GM18858 (cell line): ENCODE results near the gene ATG16L1.

Source experiments
- ATAC-seq: cut with Tn5 transposase; IDR thresholded peaks from one replicate; pipeline ENCODE4 v1.9.1; 2021; ENCODE audit not compliant: unreplicated experiment

ATG16L1 gene

DNA sequence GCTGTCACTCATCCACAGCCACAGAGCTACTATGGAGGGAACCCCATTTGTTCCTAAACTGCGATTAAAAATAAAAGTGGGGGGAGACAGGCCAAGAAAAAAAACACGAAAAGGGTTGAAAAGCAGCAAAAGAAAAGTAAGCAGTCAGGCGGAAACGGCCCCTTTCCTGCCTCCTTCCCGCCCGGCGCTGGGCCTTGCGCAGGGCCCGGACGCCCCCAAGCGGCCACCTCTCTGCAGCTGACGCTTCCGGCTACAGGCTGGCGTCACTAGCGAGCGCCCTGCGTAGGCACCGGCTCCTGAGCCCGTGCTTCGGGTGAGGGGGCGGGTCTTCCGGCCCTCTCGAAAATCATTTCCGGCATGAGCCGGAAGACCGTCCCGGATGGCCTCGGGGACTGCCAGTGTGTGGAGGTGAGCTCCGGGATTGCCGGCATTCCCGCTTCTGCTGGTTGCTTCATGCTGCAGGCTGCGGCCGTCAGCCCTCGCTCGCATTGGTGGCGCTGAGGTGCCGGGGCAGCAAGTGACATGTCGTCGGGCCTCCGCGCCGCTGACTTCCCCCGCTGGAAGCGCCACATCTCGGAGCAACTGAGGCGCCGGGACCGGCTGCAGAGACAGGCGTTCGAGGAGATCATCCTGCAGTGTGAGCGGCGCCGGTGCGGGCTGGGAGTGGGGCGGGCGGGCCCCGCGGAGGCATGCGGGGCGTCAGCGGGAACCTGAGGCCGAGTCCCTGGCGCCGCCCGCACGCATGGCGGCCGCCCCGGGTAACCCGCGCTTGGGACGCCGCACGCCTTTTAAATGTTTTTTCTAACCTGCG lies at the start of gene ATG16L1:
Gene ATG16L1 (plus strand): TSS at position 368 of the 811 bp plus-strand sequence. CDS start 155 bp downstream, at position 523.
- peak; percentile 90 for ATAC-seq

DNA sequence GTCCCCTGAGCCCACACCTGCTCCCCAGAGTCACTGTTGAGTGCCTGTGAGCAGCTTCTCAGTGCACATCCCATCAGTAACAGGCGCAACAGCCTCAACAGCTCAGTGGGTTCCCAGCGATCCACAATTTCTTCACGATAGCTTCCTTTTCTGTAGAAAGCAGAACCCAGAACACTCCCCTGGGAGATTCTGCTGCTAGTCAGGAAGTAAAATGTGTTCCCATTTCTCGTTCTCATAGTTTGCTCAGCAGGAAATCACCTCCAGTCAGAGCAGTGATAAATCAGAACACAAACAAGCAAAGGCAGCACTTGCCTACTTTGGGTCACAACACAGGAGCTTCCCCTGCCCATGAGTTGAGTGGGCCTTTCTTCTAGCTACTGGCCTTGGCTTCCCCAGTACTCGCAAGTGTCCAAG lies 48.9 kb upstream of the ATG16L1 start:
- no peak for ATAC-seq

DNA sequence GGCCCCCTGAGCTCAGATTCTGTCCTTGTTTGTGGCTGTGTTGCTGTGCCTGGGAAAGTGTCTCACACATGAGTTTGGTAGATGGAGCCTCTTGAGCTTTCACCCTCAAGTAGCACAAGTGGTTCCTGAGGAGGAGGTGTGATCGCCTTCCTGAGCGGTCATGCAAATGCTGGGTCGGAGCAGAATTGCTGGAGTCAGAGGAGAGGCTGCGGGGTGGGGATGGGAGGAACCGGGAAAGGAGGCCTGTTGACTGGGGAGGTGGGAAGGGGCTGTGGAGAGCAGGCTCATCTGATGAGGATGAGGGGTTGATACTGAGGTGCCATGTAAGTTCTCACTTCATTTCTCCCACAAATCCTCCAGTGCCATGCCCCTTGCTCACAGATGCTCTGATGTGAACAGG lies 48.4 kb upstream of the ATG16L1 start:
- no peak for ATAC-seq

DNA sequence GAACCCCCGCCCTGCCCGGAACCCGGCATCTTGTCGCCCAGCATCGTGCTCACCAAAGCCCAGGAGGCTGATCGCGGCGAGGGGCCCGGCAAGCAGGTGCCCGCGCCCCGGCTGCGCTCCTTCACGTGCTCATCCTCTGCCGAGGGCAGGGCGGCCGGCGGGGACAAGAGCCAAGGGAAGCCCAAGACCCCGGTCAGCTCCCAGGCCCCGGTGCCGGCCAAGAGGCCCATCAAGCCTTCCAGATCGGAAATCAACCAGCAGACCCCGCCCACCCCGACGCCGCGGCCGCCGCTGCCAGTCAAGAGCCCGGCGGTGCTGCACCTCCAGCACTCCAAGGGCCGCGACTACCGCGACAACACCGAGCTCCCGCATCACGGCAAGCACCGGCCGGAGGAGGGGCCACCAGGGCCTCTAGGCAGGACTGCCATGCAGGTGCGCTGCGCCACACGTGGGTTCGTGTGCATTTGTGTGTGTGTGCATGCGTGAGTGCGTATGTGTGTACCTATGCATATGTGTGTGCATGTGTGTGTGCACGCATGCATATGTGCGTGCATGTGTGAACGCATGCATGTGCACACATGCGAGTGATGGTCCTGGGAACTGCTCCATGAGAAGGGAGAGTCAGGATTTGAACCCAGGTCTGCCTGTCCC lies 47.1 kb upstream of the ATG16L1 start:
- ATAC-seq: no peak

DNA sequence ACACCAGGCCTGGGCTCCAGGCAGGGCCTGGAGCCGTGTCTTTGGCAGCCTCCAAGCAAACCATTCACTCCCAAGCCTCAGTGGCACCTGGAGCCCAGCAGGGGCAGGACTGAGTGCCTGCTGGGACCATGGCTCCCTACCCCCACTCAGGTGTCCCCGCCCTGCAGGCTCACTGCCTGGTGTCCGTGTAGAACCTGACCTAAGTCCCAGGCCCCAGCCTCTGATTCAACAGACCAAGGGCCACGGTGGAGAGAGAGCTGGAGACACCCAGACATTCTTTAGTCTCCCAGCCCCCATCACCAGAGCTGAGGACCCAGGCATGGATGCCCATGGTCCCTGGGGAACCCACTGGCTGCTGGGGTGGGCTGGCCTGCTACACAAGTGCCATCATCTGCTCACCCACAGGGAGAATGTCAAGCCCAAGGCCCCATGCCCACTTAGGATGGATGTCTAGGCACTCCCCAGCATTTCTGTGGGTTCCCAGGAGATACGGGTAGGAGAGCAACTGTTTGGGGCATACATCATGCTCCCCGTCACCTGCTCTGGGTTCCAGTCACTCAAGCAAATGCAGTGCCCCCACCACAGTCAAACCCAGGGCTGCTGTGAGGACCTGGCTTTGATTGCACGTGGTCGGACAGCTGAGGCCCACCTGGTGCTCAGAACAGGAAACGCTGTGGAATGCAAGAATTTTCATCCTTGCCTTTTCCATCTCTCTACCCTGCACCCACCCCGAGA lies 42.9 kb upstream of the ATG16L1 start:
- no peak for ATAC-seq

DNA sequence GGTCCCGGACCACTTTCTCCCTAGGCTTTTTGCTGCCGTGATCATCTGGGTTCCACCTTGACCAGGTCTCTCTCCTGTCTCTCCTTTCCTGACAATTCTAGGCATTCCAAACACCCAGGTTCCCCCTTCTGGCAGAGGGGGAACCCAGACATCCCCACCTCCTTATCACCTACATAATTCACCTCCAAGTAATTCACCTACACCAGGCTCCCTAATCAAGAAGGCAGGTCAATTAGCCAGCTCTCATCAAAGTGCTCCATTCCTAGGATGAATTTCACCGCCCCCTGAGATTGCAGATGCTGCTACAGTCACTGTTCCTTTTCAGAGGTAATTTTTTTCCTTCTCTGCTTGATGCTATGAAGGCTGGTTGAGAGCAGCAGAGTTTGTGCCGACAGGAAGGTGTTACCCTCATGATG lies 42.3 kb upstream of the ATG16L1 start:
- ATAC-seq: no peak

DNA sequence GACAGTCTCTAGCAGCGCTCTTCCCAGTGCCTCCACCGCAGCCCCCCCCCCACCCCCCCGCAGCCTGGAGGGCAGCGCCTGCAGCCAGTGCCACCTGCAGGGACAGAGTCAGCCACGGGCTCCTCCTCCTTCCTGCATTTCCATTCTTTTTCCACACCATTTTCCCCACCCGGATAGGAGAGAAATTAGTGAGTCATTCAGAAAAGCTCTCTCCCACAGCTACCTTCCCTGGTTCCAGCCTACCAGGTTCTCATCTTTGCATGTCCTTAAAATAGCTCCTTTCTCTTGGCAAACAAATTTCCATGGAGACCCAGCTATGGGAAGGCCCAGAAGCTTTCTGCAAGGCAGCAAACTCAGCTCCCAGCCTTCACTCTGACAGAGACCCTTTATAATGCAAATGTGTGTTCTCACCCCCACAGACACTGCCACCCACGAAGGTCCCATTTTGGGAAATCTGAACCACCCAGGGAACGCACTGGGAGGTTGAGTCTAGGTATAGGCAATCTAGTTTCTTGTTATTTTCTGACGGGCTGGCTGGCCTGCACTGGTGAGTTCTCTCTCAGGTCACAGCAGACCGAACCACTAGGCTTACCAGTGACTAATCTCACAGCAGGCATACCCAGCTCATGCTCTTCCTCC lies 41.8 kb upstream of the ATG16L1 start:
- ATAC-seq: no peak

DNA sequence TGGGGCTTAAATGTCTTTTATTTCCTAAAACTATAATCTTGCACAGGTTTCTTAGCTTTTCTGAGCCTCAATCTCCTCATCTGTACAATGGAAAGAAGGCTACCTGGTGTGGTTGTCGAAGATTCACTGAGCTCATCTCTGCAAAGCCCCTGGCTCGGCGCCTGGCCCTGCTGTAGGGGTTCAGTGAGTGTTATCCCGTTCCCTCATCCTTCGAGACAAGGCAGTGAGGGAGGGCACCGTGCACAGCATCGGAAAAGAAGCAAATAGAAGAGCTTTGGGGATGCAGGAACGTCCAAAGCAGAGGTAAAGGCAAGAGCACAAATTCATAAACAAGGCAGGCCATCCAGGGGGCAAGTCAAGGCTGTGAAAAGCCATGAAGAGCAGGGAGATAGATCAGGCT lies 41.2 kb upstream of the ATG16L1 start:
- no peak for ATAC-seq

DNA sequence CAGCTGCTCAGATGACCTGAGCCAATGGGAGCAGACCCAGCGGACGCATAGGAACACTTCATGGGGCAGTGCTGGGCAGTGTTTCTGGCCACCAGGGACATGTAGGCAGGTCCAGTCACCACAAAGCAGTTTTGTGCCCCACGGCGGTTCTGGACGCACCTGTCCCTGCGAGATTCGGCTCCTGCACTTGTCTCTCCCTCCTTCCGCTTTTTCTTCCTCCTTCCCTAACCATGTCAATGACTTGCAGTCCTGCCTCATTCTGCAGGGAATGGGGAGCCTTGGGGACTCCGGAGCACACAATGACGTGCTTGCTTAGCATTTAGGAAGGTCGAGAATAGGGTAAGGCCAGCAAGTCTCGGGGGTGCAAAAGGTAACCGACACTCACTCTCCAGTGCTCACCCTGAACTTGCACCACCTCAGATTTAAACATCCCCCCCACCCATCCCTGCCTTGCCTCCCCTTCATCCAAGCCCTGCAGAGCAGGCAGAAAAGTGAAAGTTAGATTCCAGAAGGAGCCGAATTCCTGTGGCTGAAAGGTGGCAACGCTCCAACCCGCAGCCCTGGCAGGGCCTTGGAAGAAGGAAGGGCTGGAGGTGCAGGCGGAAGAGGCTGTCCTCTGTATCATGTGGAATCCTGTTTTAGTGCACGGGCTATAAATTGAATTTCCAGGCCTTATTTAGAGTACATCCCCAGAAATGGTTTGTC lies 40.5 kb upstream of the ATG16L1 start:
- no peak for ATAC-seq

DNA sequence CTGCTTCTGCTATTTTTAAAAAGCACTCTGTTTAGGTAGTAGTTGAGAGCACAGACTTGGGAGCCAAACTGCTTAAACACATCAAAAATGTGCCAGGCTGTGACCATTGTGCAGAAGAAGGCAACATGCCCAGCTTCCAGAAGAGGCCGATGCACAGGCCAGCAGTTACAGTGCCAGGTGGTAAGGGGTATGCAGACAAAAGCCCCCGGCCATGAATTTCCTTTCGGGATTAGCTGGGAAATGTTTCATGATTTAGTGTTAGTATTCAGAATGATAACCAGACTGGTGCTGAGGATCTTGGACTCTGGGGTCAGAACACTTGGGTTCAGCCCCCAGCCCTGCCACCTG lies 40.0 kb upstream of the ATG16L1 start:
- ATAC-seq: no peak

DNA sequence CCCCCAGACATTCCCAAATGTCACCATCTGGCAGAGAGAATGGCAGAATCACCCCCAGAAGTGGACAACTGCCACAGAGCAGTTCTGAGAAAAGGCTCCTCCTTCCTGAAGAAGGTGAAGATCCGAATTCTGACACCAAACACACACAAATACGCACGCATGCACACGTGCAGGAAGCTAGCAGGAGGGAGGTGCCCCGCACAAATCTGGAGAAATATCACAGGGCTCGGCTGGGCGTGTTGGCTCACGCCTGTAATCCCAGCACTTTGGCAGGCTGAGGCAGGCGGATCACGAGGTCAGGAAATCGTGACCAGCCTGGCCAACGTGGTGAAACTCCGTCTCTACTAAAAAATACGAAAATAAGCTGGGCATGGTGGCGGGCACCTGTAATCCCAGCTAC lies 38.5 kb upstream of the ATG16L1 start:
- no peak for ATAC-seq

DNA sequence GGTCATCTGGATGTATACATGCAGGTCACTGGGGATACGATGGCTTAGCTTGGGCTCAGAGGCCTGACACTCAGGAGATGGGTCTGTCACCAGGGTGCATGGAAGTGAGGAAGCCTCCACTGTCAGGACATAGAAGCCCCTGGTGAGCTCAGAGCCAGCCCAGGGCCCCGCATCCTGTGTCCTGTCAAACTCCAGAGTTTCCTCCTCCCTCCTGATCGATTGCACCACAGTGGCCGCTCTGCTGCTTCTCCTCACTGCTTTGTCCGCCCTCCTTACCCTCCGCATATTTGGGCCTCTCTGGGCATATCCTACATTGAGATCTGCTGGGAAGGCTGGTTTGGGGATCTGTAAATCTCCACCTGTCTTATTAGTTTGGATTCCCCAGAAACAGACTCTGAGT lies 37.5 kb upstream of the ATG16L1 start:
- ATAC-seq: no peak

DNA sequence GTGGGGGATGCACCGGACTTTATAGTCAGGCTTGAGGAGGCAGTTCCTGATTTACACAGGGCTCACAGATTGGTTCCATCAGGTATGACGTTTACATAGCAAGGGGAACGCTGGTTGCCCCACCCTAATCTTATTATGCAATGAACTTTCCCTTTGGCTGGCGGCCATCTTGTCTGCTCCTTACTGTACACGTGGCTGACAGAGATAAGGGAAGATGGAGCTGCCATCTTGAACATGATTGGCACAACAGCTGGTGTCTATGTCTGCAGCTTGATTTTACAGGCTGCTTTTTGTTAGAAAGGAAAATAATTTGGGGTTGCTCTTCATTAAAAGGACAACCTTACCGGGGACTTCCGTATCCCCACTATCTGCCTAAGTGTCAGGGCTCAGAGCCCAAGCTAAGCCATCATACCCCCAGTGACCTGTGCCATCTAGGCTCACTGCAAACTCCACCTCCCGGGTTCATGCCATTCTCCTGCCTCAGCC lies 33.5 kb upstream of the ATG16L1 start:
- ATAC-seq: no peak

DNA sequence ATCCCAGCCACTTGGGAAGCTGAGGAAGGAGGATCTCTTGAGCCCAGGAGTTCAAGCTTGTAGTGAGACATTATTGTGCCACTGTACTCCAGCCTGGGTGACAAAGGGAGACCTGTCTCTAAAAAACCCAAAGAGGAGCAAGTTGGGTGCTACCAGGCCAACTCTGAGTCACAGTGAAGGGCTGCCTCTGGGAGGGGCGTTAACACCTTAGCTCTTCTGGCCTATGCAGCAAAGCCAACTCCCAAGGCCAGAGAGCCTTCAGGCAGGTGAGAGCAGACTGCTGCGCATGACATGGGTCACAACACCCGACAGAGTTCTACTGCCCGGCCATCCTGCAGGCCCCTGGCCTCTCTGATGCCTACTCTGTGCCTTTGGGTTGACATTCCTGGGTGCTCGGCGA lies 32.6 kb upstream of the ATG16L1 start:
- ATAC-seq: no peak

DNA sequence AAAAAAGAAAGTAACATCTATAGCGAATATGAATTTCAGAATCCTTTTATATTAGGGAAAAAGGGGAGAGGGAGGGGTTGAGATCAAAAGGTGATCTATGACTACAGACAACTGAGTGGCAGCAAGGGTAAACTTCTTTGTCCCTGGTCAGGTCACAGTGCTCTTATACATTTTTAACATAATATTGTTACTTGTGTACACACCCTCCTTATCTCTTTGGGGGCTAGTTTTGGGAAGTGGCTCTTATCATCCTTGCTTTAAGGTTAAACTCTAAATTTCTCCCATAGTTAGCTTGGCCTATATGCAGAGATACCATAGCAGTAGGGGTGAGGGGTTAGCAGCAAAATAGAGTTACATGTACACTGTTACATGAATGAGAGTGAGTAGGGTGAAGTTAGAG lies 31.6 kb upstream of the ATG16L1 start:
- ATAC-seq: no peak

DNA sequence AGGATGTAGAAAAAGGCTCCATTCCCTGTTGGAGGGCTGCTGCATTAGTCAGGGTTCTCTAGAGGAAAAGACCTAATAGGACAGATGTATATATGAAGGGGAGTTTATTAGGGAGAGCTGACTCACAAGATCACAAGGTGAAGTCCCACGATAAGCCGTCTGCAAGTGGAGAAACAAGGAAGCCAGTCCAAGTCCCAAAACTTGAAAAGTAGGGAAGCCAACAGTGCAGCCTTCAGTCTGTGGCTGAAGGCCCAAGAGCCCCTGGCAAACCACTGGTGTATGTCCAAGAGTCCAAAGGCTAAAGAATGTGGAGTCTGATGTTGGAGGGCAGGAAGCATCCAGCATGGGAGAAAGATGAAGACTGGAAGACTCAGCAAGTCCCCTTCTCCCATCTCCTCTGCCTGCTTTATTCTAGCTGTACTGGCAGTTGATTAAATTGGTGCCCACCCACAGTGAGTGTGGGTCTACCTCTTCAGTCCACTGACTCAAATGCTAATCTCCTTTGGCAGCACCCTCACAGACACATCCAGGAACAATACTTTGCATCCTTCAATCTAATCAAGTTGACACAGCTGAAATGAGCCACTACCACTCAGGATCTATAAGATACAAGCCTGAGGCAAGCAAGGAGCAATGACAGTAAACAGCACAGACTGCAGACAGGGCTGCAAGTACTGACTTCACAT lies 30.0 kb upstream of the ATG16L1 start:
- no peak for ATAC-seq

DNA sequence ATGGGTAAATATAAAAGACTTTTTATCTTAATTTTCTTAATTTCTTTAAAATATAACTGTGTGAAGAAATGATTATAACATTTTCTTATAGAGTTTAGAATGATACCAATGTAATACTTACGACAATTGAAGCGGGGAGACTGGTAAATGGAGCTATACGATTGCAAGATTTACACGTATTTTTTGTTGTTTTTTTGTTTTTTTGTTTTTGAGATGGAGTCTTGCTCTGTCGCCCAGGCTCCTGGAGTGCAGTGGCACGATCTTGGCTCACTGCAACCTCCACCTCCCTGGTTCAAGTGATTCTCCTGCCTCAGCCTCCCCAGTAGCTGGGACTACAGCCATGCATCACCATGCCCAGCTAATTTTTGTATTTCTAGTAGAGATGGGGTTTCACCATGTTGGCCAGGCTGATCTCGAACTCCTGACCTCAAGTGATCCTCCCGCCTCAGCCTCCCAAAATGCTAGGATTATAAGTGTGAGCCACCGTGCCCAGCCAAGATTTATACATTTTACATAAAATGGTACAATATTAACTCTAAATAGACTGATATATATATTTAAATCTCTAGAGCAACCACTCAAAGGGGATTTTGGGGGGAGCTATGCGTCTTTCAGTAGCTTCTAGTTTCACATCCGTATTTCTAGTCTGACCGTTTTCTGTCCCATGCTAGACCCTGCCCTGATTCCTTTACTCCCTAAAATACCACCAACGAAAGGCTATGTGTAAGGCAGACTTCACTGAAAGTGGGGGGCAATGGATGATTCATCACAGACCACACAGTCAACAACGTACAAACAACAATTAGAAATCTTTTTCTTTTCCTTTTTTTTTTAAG lies 28.2 kb upstream of the ATG16L1 start:
- no peak for ATAC-seq

DNA sequence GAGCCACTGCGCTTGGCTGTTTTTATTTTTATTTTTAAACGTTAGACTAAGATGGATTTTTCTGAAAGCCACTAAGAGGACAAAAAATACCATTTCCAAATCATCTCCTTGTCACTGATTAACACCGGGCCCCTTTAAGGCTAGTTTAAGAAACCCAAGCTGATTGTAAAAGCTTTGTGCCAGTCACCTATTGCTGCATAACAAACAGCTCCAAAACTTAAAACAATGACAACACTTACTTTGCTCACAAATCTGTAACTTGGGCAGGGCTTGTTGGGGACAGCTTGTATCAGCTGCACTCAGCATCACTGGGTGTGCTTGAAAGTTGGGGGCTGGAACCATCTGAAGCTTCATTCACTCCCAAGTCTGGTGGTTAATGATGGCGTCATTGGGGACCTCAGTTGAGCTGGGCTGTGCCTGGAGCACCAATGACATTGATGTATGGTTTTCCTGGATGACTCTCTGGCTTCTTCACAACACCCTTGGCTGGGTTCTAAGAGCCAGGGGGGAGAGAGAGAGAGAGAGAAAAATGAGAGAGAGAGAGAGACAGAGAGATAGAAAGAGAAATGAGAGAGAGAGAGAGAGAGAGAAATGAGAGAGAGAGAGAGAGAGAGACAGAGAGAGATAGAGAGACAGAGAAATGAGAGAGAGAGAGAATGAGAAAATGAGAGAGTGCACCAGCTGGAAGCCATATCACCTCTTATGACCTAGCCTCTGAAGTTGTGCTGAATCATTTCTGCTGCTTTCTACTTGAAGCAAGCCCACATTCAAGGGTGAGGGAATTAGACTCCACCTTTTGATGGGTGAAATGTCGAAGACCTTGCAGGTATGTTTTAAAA lies 26.0 kb upstream of the ATG16L1 start:
- ATAC-seq: no peak
